Measurements from ENCODE around the gene LITAFD.

Gene LITAFD

DNA sequence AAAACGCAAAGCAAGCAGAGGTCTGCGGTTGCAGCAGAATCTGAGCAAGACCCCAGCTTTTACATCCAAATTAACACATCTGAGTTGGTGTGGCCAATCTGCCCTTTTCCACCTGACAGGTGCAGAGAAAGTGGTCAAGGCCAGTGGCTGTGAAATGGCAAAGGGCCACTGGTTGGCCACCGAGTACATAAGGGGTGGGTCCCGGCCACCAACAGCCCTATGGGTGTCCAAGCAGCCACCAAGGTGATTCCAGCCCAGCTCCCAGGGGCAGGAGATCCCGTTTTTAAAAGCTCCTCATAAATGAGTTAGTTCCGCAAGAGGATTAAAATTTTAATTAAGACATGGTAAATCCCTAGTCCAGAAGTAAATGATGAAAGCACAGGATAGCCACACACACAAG, 52.5 kb downstream of the LITAFD start:
- no peak overlapping the region for H3K27ac Mint-ChIP-seq
- peaks cover 11% of the 10 kb centered on the region for H3K36me3 Mint-ChIP-seq (ENCODE audit: low read depth)
- no peak for DNase-seq
- H3K4me1 Mint-ChIP-seq: peaks cover 32% of the 10 kb centered on the region
- no peak overlapping the region for H3K4me3 Mint-ChIP-seq
- H3K9me3 Mint-ChIP-seq: no peaks in the 10 kb centered on the region
- H3K27me3 Mint-ChIP-seq (ENCODE audit: low read depth, poor library complexity): no peaks in the 10 kb centered on the region
- TF ChIP-seq, protein P1, sequence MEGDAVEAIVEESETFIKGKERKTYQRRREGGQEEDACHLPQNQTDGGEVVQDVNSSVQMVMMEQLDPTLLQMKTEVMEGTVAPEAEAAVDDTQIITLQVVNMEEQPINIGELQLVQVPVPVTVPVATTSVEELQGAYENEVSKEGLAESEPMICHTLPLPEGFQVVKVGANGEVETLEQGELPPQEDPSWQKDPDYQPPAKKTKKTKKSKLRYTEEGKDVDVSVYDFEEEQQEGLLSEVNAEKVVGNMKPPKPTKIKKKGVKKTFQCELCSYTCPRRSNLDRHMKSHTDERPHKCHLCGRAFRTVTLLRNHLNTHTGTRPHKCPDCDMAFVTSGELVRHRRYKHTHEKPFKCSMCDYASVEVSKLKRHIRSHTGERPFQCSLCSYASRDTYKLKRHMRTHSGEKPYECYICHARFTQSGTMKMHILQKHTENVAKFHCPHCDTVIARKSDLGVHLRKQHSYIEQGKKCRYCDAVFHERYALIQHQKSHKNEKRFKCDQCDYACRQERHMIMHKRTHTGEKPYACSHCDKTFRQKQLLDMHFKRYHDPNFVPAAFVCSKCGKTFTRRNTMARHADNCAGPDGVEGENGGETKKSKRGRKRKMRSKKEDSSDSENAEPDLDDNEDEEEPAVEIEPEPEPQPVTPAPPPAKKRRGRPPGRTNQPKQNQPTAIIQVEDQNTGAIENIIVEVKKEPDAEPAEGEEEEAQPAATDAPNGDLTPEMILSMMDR (IDR thresholded peaks at IDR 0.05): no peak
